ENCODE results near the gene FGF11. TPM values are rescaled to one million over a fixed set of nuclear protein-coding genes. Genes with fewer than 3 reads are reported as not detected.

FGF11 gene
- total RNA-seq, 2 experiments from 2014 or later = 1.5 to 1.7 TPM

GRCh38 chr17:7460850-7461660, 21.7 kb downstream of the FGF11 start:
- Histone ChIP-seq H3K9me3 (ENCODE audit: control insufficient read depth in 1 of 2, insufficient read depth in 1 of 2, low read length in 2 of 2) (no peaks in the 10 kb centered on the region), H3K27ac (ENCODE audit: low read depth in 1 of 2, low read length in 2 of 2) (no peak overlapping the region), H3K4me3 (ENCODE audit: low read length) (no peak overlapping the region), H3K4me1 (ENCODE audit: insufficient read depth, low read length) (peaks cover 9% of the 10 kb centered on the region), H3K36me3 (ENCODE audit: insufficient read depth, low read length) (peaks cover 35% of the 10 kb centered on the region), H3K27me3 (ENCODE audit: control insufficient read depth in 1 of 2, insufficient read depth in 2 of 2, low read length in 2 of 2) (no peaks in the 10 kb centered on the region)
- Mint-ChIP-seq H3K9me3 (no peaks in the 10 kb centered on the region), H3K4me3 (no peak overlapping the region), H3K27me3 (no peaks in the 10 kb centered on the region), H3K36me3 (ENCODE audit: low read depth) (peaks cover 28% of the 10 kb centered on the region), H3K27ac (peak overlapping the region; percentile 12), H3K4me1 (ENCODE audit: low read depth) (peaks cover 17% of the 10 kb centered on the region)
- ChIA-PET POLR2A (interaction anchor here (1.8 to 12.5 kb wide), 3 partner anchors 17 to 123 kb away, joined by 5 to 137 read pairs (median 6); partner anchors contain the start of genes MPDU1, SLC35G6, TMEM102 and ZBTB4), CTCF (no interaction called here)
- TF ChIP-seq, protein P1, sequence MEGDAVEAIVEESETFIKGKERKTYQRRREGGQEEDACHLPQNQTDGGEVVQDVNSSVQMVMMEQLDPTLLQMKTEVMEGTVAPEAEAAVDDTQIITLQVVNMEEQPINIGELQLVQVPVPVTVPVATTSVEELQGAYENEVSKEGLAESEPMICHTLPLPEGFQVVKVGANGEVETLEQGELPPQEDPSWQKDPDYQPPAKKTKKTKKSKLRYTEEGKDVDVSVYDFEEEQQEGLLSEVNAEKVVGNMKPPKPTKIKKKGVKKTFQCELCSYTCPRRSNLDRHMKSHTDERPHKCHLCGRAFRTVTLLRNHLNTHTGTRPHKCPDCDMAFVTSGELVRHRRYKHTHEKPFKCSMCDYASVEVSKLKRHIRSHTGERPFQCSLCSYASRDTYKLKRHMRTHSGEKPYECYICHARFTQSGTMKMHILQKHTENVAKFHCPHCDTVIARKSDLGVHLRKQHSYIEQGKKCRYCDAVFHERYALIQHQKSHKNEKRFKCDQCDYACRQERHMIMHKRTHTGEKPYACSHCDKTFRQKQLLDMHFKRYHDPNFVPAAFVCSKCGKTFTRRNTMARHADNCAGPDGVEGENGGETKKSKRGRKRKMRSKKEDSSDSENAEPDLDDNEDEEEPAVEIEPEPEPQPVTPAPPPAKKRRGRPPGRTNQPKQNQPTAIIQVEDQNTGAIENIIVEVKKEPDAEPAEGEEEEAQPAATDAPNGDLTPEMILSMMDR (IDR thresholded peaks at IDR 0.05) = no peak
- intact Hi-C loops (cut with DNase I, micrococcal nuclease) = loop anchor here in 1 of 2 experiments (2.0 kb wide), 1 partner anchor 16 kb away; no protein-coding TSS in a partner anchor
- DNase-seq (no peak), ATAC-seq (ENCODE audit: poor library complexity) (no peak)

DNA sequence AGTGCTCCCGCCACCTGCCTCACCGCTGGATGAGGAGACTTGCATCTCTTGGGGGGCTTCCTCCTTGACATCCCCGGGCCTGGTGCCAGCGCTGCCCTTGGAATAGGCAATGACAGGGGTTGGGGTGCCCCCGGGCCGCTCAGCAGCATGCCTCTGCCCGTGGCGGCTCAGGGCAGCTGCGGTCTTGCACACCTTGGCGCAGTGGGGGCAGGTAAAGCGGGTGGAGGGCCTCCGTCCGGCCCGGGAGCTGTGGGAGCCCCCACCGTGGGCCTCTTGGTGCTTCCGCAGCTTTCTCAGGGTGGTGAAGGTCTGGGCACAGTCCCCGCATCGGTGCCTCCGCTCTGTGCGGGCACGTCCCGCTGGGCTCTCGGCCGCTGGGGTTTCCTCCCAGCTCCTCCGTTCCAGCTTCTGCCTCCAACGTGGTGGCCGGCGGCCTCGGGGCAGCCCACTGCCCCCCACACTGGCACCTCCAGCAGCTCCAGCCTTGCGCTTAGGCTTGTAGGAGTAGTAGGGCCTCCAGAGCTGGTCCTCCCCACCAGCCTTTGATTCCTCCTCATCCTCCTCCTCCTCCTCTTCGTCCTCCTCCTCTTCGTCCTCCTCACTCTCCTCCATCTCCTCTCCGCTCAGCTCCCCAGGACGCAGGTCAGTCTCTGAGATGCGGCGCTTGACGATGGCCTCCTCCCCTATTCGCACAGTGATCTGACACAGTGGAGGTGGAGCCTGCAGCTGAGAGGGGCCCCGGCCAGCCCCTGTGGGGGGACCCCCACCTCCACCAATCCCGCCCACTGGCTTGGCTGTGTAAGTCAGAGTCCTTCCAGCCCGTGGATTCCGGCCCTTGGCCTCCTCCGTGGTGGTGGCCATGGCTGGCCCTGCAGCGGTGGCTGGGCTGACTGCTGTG, 23.4 kb downstream of the FGF11 start:
- ATAC-seq (ENCODE audit: poor library complexity) = no peak

DNA sequence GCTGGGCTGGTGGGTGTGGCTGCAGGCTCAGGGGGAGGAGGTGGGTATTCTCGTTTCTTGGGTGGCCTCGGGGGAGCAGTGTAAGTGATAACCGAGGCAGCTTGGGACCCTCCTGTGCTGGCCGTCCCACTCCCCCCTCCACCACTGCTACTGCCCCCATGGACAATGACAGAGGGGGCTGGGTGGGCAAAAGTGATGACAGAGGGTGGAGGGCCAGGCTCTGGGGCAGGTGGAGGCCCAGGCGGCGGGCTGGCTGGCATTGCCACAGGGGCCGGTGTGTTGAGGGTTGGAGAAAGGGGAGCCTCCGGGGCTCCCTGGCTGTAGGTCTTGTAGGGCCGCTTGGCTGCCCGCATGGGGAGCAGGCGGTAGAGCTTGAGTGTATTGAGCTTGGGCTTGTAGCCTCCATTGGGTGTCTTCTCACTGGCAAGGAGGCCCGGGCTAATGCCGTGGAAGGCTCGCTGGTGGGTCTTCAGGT, 24.1 kb downstream of the FGF11 start:
- no peaks in the 10 kb centered on the region for H3K27me3 ChIP-seq (ENCODE audit: control insufficient read depth in 1 of 2, insufficient read depth in 2 of 2, low read length in 2 of 2)
- TF ChIP-seq, protein P1 (IDR thresholded peaks at IDR 0.05) = no peak
- Mint-ChIP-seq H3K36me3 (ENCODE audit: low read depth) (peaks cover 46% of the 10 kb centered on the region), H3K4me1 (ENCODE audit: low read depth) (no peaks in the 10 kb centered on the region), H3K9me3 (no peaks in the 10 kb centered on the region), H3K4me3 (no peak overlapping the region), H3K27ac (peak overlapping the region; percentile 12), H3K27me3 (no peaks in the 10 kb centered on the region)
- H3K9me3 ChIP-seq (ENCODE audit: control insufficient read depth in 1 of 2, insufficient read depth in 1 of 2, low read length in 2 of 2) = no peaks in the 10 kb centered on the region
- POLR2A ChIA-PET = interaction anchor here (12.5 kb wide), 1 partner anchor 15 kb away, joined by 137 read pairs; the partner anchor contains the start of genes SLC35G6 and ZBTB4
- H3K27ac ChIP-seq (ENCODE audit: low read depth in 1 of 2, low read length in 2 of 2) = no peak overlapping the region
- intact Hi-C loops (cut with DNase I, micrococcal nuclease) = no loop called here
- peaks cover 4% of the 10 kb centered on the region for H3K4me1 ChIP-seq (ENCODE audit: insufficient read depth, low read length)
- DNase-seq (no peak), ATAC-seq (ENCODE audit: poor library complexity) (no peak)
- H3K4me3 ChIP-seq (ENCODE audit: low read length) = no peak overlapping the region
- H3K36me3 ChIP-seq (ENCODE audit: insufficient read depth, low read length) = peaks cover 38% of the 10 kb centered on the region
- CTCF ChIA-PET = no interaction called here

More for the DNA sequence above, 23.4 kb downstream of the FGF11 start:
- H3K36me3 ChIP-seq (ENCODE audit: insufficient read depth, low read length) = peaks cover 36% of the 10 kb centered on the region
- ChIA-PET CTCF (interaction anchor here (0.9 kb wide), 1 partner anchor 26 kb away, joined by 4 read pairs; no protein-coding TSS in a partner anchor), POLR2A (interaction anchor here (12.5 kb wide), 1 partner anchor 16 kb away, joined by 137 read pairs; the partner anchor contains the start of genes SLC35G6 and ZBTB4)
- H3K4me1 Mint-ChIP-seq (ENCODE audit: low read depth) = peaks cover under 1% of the 10 kb centered on the region
- DNase-seq = peak in 1 of 14 experiments; percentile 19
- no peaks in the 10 kb centered on the region for H3K9me3 Mint-ChIP-seq
- no peaks in the 10 kb centered on the region for H3K27me3 ChIP-seq (ENCODE audit: control insufficient read depth in 1 of 2, insufficient read depth in 2 of 2, low read length in 2 of 2)
- no peak overlapping the region for H3K27ac ChIP-seq (ENCODE audit: low read depth in 1 of 2, low read length in 2 of 2)
- H3K27ac Mint-ChIP-seq = no peak overlapping the region
- no peaks in the 10 kb centered on the region for H3K9me3 ChIP-seq (ENCODE audit: control insufficient read depth in 1 of 2, insufficient read depth in 1 of 2, low read length in 2 of 2)
- TF ChIP-seq, protein P1 (IDR thresholded peaks at IDR 0.05) = no peak
- H3K4me3 ChIP-seq (ENCODE audit: low read length) = no peak overlapping the region
- intact Hi-C loops (cut with DNase I, micrococcal nuclease) = no loop called here
- peaks cover 1% of the 10 kb centered on the region for H3K4me1 ChIP-seq (ENCODE audit: insufficient read depth, low read length)
- no peaks in the 10 kb centered on the region for H3K27me3 Mint-ChIP-seq
- H3K4me3 Mint-ChIP-seq = no peak overlapping the region
- H3K36me3 Mint-ChIP-seq (ENCODE audit: low read depth) = peaks cover 45% of the 10 kb centered on the region
